Cardiac muscle cell (in vitro differentiated cells and primary cell): ENCODE measurements around the gene SLC2A5. TPM values are rescaled to one million over a fixed set of nuclear protein-coding genes. Genes with fewer than 3 reads are reported as not detected.

Experiments
- DNase-seq, 2 donors: peaks; one replicate each; pipeline versions ENCODE4 v3.0.0 to v3.0.0-alpha.2; 2010 to 2017; ENCODE audit warnings: low read depth in 1 of 2, low spot score in 1 of 2
- H3K27ac ChIP-seq: fragments of 200-600 bp; sonication (generic); 2 replicates; pipeline ENCODE4 v1.5.1; 2016
- H3K27me3 ChIP-seq: fragments of 200-600 bp; sonication (generic); 2 replicates; pipeline ENCODE4 v1.6.0; 2016; ENCODE audit warnings: control low read depth
- H3K36me3 ChIP-seq: fragments of 200-600 bp; sonication (generic); 2 replicates; pipeline ENCODE4 v1.5.1; 2016; ENCODE audit warnings: control low read depth
- H3K4me1 ChIP-seq: fragments of 200-600 bp; sonication (generic); 2 replicates; pipeline ENCODE4 v1.8.1; 2017; ENCODE audit warnings: low read depth, mild to moderate bottlenecking, mixed run types
- H3K4me3 ChIP-seq: fragments of 200-600 bp; sonication (generic); 2 replicates; pipeline ENCODE4 v1.5.1; 2016; ENCODE audit warnings: mild to moderate bottlenecking
- H3K9me3 ChIP-seq: fragments of 200-600 bp; sonication (generic); 2 replicates; pipeline ENCODE4 v1.5.1; 2017; ENCODE audit warnings: low read depth, mild to moderate bottlenecking, control low read depth
- polyA plus RNA-seq: library from polyadenylated mRNA; unstranded; fragments of >200 nt; fragmentation: Nextera tagmentation; extraction: Ambion mirVana; gene quantifications from 2 replicates; pipeline ENCODE4 v1.2.1, GENCODE V29; 2016
- total RNA-seq: library from RNA; depleted of rRNA; stranded (reverse); fragments of >200 nt; gene quantifications from 2 replicates; pipeline ENCODE4 v1.2.3, GENCODE V29; 2016
- TF ChIP-seq, protein P1 (sequence below): IDR thresholded peaks from 2 replicates; pipeline ENCODE4 v1.5.1; 2012; ENCODE audit warnings: low read depth, mild to moderate bottlenecking, low read length

The SLC2A5 gene
- total and polyA plus RNA-seq, 2 experiments from 2014 or later: not detected

DNA sequence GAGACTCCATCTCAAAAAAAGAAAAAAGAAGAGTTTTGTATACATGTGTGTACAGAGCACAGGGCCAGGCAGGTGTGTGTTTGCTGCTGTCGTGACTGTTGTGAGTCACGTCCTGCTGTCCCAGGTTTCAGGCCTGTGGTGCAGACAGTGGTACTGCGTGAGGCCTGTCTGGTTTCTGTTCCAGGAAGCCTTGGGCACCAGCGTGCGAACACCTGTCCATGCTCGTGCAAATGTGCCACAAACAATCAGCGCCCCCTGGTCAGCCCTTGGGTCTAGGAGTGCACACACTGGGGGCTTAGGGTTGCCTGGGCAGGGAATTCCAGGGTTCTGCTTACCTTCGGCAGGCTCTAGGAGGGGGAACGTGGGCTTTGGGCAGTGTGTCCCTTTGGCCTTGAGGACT is 42.5 kb upstream of the SLC2A5 start:
- Histone ChIP-seq H3K27me3 (no peaks in the 10 kb centered on the region), H3K4me3 (no peak overlapping the region), H3K4me1 (peaks cover 3% of the 10 kb centered on the region), H3K27ac (no peak overlapping the region), H3K36me3 (peaks cover 6% of the 10 kb centered on the region), H3K9me3 (no peaks in the 10 kb centered on the region)
- TF ChIP-seq, protein P1, sequence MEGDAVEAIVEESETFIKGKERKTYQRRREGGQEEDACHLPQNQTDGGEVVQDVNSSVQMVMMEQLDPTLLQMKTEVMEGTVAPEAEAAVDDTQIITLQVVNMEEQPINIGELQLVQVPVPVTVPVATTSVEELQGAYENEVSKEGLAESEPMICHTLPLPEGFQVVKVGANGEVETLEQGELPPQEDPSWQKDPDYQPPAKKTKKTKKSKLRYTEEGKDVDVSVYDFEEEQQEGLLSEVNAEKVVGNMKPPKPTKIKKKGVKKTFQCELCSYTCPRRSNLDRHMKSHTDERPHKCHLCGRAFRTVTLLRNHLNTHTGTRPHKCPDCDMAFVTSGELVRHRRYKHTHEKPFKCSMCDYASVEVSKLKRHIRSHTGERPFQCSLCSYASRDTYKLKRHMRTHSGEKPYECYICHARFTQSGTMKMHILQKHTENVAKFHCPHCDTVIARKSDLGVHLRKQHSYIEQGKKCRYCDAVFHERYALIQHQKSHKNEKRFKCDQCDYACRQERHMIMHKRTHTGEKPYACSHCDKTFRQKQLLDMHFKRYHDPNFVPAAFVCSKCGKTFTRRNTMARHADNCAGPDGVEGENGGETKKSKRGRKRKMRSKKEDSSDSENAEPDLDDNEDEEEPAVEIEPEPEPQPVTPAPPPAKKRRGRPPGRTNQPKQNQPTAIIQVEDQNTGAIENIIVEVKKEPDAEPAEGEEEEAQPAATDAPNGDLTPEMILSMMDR: no peak
- no peak for DNase-seq

- no peaks in the 10 kb centered on the region for H3K27me3 ChIP-seq
- H3K4me3 ChIP-seq: no peak overlapping the region
- TF ChIP-seq, protein P1: no peak
- H3K27ac ChIP-seq: no peak overlapping the region
- DNase-seq: no peak
- peaks cover 3% of the 10 kb centered on the region for H3K4me1 ChIP-seq
- peaks cover 8% of the 10 kb centered on the region for H3K36me3 ChIP-seq
- H3K9me3 ChIP-seq: no peaks in the 10 kb centered on the region
Observed at GRCh38 chr1:9111357-9111691, 41.9 kb upstream of the SLC2A5 start.

- Histone ChIP-seq H3K4me1 (peaks cover 3% of the 10 kb centered on the region), H3K27ac (no peak overlapping the region), H3K9me3 (no peaks in the 10 kb centered on the region), H3K27me3 (no peaks in the 10 kb centered on the region), H3K36me3 (peaks cover 8% of the 10 kb centered on the region), H3K4me3 (no peak overlapping the region)
- TF ChIP-seq, protein P1: peak; percentile 93
- DNase-seq: peak; percentile 94 to 95
Observed at GRCh38 chr1:9110669-9111356, 41.4 kb upstream of the SLC2A5 start.

- H3K4me1 ChIP-seq: peaks cover 3% of the 10 kb centered on the region
- no peaks in the 10 kb centered on the region for H3K27me3 ChIP-seq
- no peak overlapping the region for H3K27ac ChIP-seq
- no peaks in the 10 kb centered on the region for H3K9me3 ChIP-seq
- no peak for DNase-seq
- no peak overlapping the region for H3K4me3 ChIP-seq
- TF ChIP-seq, protein P1: no peak
- H3K36me3 ChIP-seq: peaks cover 20% of the 10 kb centered on the region
Observed at GRCh38 chr1:9108056-9108665, 38.7 kb upstream of the SLC2A5 start.

GRCh38 chr1:9107136-9107535 is 37.7 kb upstream of the SLC2A5 start:
- TF ChIP-seq, protein P1: no peak
- Histone ChIP-seq H3K36me3 (peaks cover 24% of the 10 kb centered on the region), H3K4me3 (no peak overlapping the region), H3K27me3 (no peaks in the 10 kb centered on the region), H3K9me3 (no peaks in the 10 kb centered on the region), H3K4me1 (peaks cover 3% of the 10 kb centered on the region), H3K27ac (no peak overlapping the region)
- DNase-seq: peak in 1 of 2 donors; percentile 48
